ENCODE measurements around the gene ASIC3.

Gene ASIC3

GRCh38 chr7:151014950-151015349 is 33.4 kb upstream of the ASIC3 start:
- Histone ChIP-seq H3K36me3 (ENCODE audit: control insufficient read depth in 1 of 2, insufficient read depth in 2 of 2, low read depth in 1 of 2, low read length in 2 of 2) (no peaks in the 10 kb centered on the region), H2AK5ac (ENCODE audit: low read length, severe bottlenecking) (no peak overlapping the region), H2BK5ac (ENCODE audit: low read depth, low read length, poor library complexity, severe bottlenecking) (no peak overlapping the region), H2BK12ac (ENCODE audit: low read length in 2 of 2) (no peak overlapping the region), H2AFZ (ENCODE audit: low read depth, low read length) (no peak overlapping the region), H2BK120ac (ENCODE audit: low read depth, low read length) (no peak overlapping the region), H4K91ac (ENCODE audit: low read length) (no peak overlapping the region), H3K4me1 (ENCODE audit: control insufficient read depth, insufficient read depth, low read depth, low read length) (peaks cover 21% of the 10 kb centered on the region), H3K4ac (ENCODE audit: low read depth in 1 of 2, low read length in 2 of 2) (no peak overlapping the region), H3K27me3 (ENCODE audit: control insufficient read depth in 1 of 2, insufficient read depth in 1 of 2, low read length in 2 of 2) (peaks cover 54 to 59% of the 10 kb centered on the region in 2 experiments), H2BK15ac (ENCODE audit: low read depth, poor library complexity, severe bottlenecking) (no peak overlapping the region), H3K9ac (ENCODE audit: low read length) (no peak overlapping the region), H3K4me2 (ENCODE audit: low read length, poor library complexity, severe bottlenecking) (no peak overlapping the region), H4K8ac (ENCODE audit: low read length) (no peak overlapping the region), H3K79me1 (replicated peaks; ENCODE audit: low read length, poor library complexity, severe bottlenecking) (no peaks in the 10 kb centered on the region), H3K23ac (ENCODE audit: low read length in 2 of 2) (no peak overlapping the region), H3K27ac (ENCODE audit: low read length, poor library complexity, severe bottlenecking) (no peak overlapping the region), H3K14ac (ENCODE audit: low read length in 2 of 2) (no peak overlapping the region), H3K4me3 (ENCODE audit: insufficient read depth in 1 of 2, low read depth in 1 of 2, low read length in 2 of 2) (no peak overlapping the region), H3K18ac (ENCODE audit: low read depth in 1 of 2, low read length in 2 of 2) (no peak overlapping the region), H3K9me3 (ENCODE audit: control insufficient read depth, low read length) (no peaks in the 10 kb centered on the region)
- DNase-seq = no peak
- 87% methylated on average over 8 of the region's 8 CpGs for WGBS

GRCh38 chr7:151015967-151016366 is 32.4 kb upstream of the ASIC3 start:
- DNase-seq = no peak
- H2BK12ac ChIP-seq (ENCODE audit: low read length in 2 of 2) = no peak overlapping the region

DNA sequence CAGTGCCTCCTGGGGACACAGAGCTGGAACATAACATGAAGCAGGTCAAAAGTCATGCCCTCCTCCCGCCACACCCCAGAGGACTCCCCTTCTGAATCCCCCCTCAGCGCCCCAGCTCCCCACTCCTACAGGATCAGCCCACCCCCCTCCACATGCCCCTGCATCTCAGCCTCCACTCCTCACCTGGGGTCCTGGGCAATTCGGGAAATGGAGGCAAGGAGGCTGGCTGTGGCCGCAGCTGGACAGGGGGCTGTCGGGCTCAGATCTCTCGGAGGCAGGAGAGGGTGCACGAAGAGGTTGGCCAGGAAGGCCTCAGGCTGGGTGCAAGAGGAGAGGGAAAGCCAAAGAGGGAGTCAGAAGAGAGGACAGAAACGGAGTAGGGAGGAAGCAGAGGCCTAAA is 31.8 kb upstream of the ASIC3 start:
- H3K27ac ChIP-seq (ENCODE audit: low read length, poor library complexity, severe bottlenecking) = no peak overlapping the region
- no peak overlapping the region for H2AK5ac ChIP-seq (ENCODE audit: low read length, severe bottlenecking)
- H3K36me3 ChIP-seq (ENCODE audit: control insufficient read depth in 1 of 2, insufficient read depth in 2 of 2, low read depth in 1 of 2, low read length in 2 of 2) = no peaks in the 10 kb centered on the region
- H3K27me3 ChIP-seq (ENCODE audit: control insufficient read depth in 1 of 2, insufficient read depth in 1 of 2, low read length in 2 of 2) = peaks cover 59 to 74% of the 10 kb centered on the region in 2 experiments
- no peak overlapping the region for H2AFZ ChIP-seq (ENCODE audit: low read depth, low read length)
- H3K9ac ChIP-seq (ENCODE audit: low read length) = no peak overlapping the region
- no peak overlapping the region for H3K4me3 ChIP-seq (ENCODE audit: insufficient read depth in 1 of 2, low read depth in 1 of 2, low read length in 2 of 2)
- no peak overlapping the region for H3K4me2 ChIP-seq (ENCODE audit: low read length, poor library complexity, severe bottlenecking)
- H4K8ac ChIP-seq (ENCODE audit: low read length) = no peak overlapping the region
- H2BK120ac ChIP-seq (ENCODE audit: low read depth, low read length) = no peak overlapping the region
- H3K79me1 ChIP-seq (replicated peaks; ENCODE audit: low read length, poor library complexity, severe bottlenecking) = no peaks in the 10 kb centered on the region
- H2BK12ac ChIP-seq (ENCODE audit: low read length in 2 of 2) = no peak overlapping the region
- H2BK15ac ChIP-seq (ENCODE audit: low read depth, poor library complexity, severe bottlenecking) = no peak overlapping the region
- peaks cover 14% of the 10 kb centered on the region for H3K4me1 ChIP-seq (ENCODE audit: control insufficient read depth, insufficient read depth, low read depth, low read length)
- H2BK5ac ChIP-seq (ENCODE audit: low read depth, low read length, poor library complexity, severe bottlenecking) = no peak overlapping the region
- no peak overlapping the region for H4K91ac ChIP-seq (ENCODE audit: low read length)
- no peaks in the 10 kb centered on the region for H3K9me3 ChIP-seq (ENCODE audit: control insufficient read depth, low read length)
- no peak overlapping the region for H3K23ac ChIP-seq (ENCODE audit: low read length in 2 of 2)
- 87% methylated on average over 8 of the region's 8 CpGs for WGBS
- H3K4ac ChIP-seq (ENCODE audit: low read depth in 1 of 2, low read length in 2 of 2) = peak overlapping the region in 1 of 2 experiments; percentile 51
- H3K18ac ChIP-seq (ENCODE audit: low read depth in 1 of 2, low read length in 2 of 2) = peak overlapping the region in 1 of 2 experiments; percentile 12
- peak overlapping the region in 1 of 2 experiments; percentile 12 for H3K14ac ChIP-seq (ENCODE audit: low read length in 2 of 2)
- DNase-seq = no peak

More at GRCh38 chr7:151015967-151016366, 32.4 kb upstream of the ASIC3 start:
- Histone ChIP-seq H3K4me2 (ENCODE audit: low read length, poor library complexity, severe bottlenecking) (no peak overlapping the region), H2AK5ac (ENCODE audit: low read length, severe bottlenecking) (no peak overlapping the region), H3K79me1 (replicated peaks; ENCODE audit: low read length, poor library complexity, severe bottlenecking) (no peaks in the 10 kb centered on the region), H3K4ac (ENCODE audit: low read depth in 1 of 2, low read length in 2 of 2) (no peak overlapping the region), H2BK120ac (ENCODE audit: low read depth, low read length) (no peak overlapping the region), H3K36me3 (ENCODE audit: control insufficient read depth in 1 of 2, insufficient read depth in 2 of 2, low read depth in 1 of 2, low read length in 2 of 2) (no peaks in the 10 kb centered on the region), H2BK5ac (ENCODE audit: low read depth, low read length, poor library complexity, severe bottlenecking) (no peak overlapping the region), H3K4me1 (ENCODE audit: control insufficient read depth, insufficient read depth, low read depth, low read length) (peaks cover 14% of the 10 kb centered on the region), H3K9me3 (ENCODE audit: control insufficient read depth, low read length) (no peaks in the 10 kb centered on the region), H2BK15ac (ENCODE audit: low read depth, poor library complexity, severe bottlenecking) (no peak overlapping the region), H3K27me3 (ENCODE audit: control insufficient read depth in 1 of 2, insufficient read depth in 1 of 2, low read length in 2 of 2) (peaks cover 56 to 69% of the 10 kb centered on the region in 2 experiments), H3K14ac (ENCODE audit: low read length in 2 of 2) (no peak overlapping the region), H3K18ac (ENCODE audit: low read depth in 1 of 2, low read length in 2 of 2) (no peak overlapping the region), H3K27ac (ENCODE audit: low read length, poor library complexity, severe bottlenecking) (no peak overlapping the region), H3K23ac (ENCODE audit: low read length in 2 of 2) (peak overlapping the region in 1 of 2 experiments; percentile 40), H2AFZ (ENCODE audit: low read depth, low read length) (no peak overlapping the region), H4K91ac (ENCODE audit: low read length) (peak overlapping the region; percentile 45), H4K8ac (ENCODE audit: low read length) (no peak overlapping the region), H3K4me3 (ENCODE audit: insufficient read depth in 1 of 2, low read depth in 1 of 2, low read length in 2 of 2) (no peak overlapping the region), H3K9ac (ENCODE audit: low read length) (no peak overlapping the region)
- 94% methylated on average over 4 of the region's 5 CpGs for WGBS

GRCh38 chr7:151016942-151017341 is 31.4 kb upstream of the ASIC3 start:
- H3K14ac ChIP-seq (ENCODE audit: low read length in 2 of 2) = no peak overlapping the region
- no peak overlapping the region for H2BK5ac ChIP-seq (ENCODE audit: low read depth, low read length, poor library complexity, severe bottlenecking)
- no peak overlapping the region for H3K4me3 ChIP-seq (ENCODE audit: insufficient read depth in 1 of 2, low read depth in 1 of 2, low read length in 2 of 2)
- no peak overlapping the region for H4K8ac ChIP-seq (ENCODE audit: low read length)
- WGBS = 89% methylated on average over 15 of the region's 15 CpGs
- H3K9me3 ChIP-seq (ENCODE audit: control insufficient read depth, low read length) = no peaks in the 10 kb centered on the region
- no peak overlapping the region for H2BK15ac ChIP-seq (ENCODE audit: low read depth, poor library complexity, severe bottlenecking)
- H3K23ac ChIP-seq (ENCODE audit: low read length in 2 of 2) = no peak overlapping the region
- H2BK120ac ChIP-seq (ENCODE audit: low read depth, low read length) = no peak overlapping the region
- peaks cover 14% of the 10 kb centered on the region for H3K4me1 ChIP-seq (ENCODE audit: control insufficient read depth, insufficient read depth, low read depth, low read length)
- H3K27ac ChIP-seq (ENCODE audit: low read length, poor library complexity, severe bottlenecking) = no peak overlapping the region
- no peak overlapping the region for H3K9ac ChIP-seq (ENCODE audit: low read length)
- H3K4ac ChIP-seq (ENCODE audit: low read depth in 1 of 2, low read length in 2 of 2) = no peak overlapping the region
- no peak overlapping the region for H2BK12ac ChIP-seq (ENCODE audit: low read length in 2 of 2)
- H2AK5ac ChIP-seq (ENCODE audit: low read length, severe bottlenecking) = no peak overlapping the region
- no peak overlapping the region for H4K91ac ChIP-seq (ENCODE audit: low read length)
- H3K4me2 ChIP-seq (ENCODE audit: low read length, poor library complexity, severe bottlenecking) = no peak overlapping the region
- no peaks in the 10 kb centered on the region for H3K79me1 ChIP-seq (replicated peaks; ENCODE audit: low read length, poor library complexity, severe bottlenecking)
- no peak overlapping the region for H3K18ac ChIP-seq (ENCODE audit: low read depth in 1 of 2, low read length in 2 of 2)
- no peaks in the 10 kb centered on the region for H3K36me3 ChIP-seq (ENCODE audit: control insufficient read depth in 1 of 2, insufficient read depth in 2 of 2, low read depth in 1 of 2, low read length in 2 of 2)
- peaks cover 59 to 70% of the 10 kb centered on the region in 2 experiments for H3K27me3 ChIP-seq (ENCODE audit: control insufficient read depth in 1 of 2, insufficient read depth in 1 of 2, low read length in 2 of 2)
- no peak for DNase-seq
- no peak overlapping the region for H2AFZ ChIP-seq (ENCODE audit: low read depth, low read length)
